ENCODE results near the gene TFB2M.
"Not testable (repeated sequence)": the region's sequence is repeated elsewhere in the genome, so short reads cannot be mapped to it uniquely, and the experiment has no call there.

The TFB2M gene

GRCh38 chr1:246599315-246599714 lies 33.3 kb upstream of the TFB2M start:
- TF ChIP-seq CTCF (conservative IDR thresholded peaks at IDR 0.05), result no peak
- no peak for TF ChIP-seq ZFX (IDR thresholded peaks at IDR 0.05)
- no peak overlapping the region for H3K27ac ChIP-seq

DNA sequence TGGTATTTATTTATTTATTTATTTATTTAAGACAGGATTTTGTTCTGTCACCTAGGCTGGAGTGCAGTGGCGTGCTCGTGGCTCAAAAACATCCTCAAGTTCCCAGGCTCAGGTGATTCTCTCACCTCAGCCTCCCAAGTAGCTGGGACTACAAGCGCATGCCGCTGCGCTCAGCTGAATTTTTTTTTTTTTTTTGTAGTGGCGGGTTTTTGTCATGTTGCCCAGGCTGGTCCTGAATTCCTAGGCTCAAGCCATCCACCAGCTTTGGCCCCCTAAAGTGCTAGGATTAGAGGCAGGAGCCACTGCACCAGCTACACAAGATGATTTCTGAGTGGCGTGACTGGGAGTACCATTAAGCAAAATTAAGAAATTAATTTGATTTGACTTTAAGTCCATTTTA lies 31.9 kb upstream of the TFB2M start:
- TF ChIP-seq ZFX (IDR thresholded peaks at IDR 0.05) (no peak), CTCF (conservative IDR thresholded peaks at IDR 0.05) (no peak)
- H3K27ac ChIP-seq, result peak overlapping the region; percentile 45

- TF ChIP-seq CTCF (conservative IDR thresholded peaks at IDR 0.05), result no peak
- no peak for TF ChIP-seq ZFX (IDR thresholded peaks at IDR 0.05)
- peak overlapping the region; percentile 45; the same call in 1 of the 2 replicates for H3K27ac ChIP-seq
Observed at GRCh38 chr1:246597340-246597739, 31.3 kb upstream of the TFB2M start.

- TF ChIP-seq ZFX (IDR thresholded peaks at IDR 0.05) (no peak), CTCF (conservative IDR thresholded peaks at IDR 0.05) (no peak)
- H3K27ac ChIP-seq, result no peak overlapping the region
Observed at GRCh38 chr1:246595146-246595545, 29.1 kb upstream of the TFB2M start.

DNA sequence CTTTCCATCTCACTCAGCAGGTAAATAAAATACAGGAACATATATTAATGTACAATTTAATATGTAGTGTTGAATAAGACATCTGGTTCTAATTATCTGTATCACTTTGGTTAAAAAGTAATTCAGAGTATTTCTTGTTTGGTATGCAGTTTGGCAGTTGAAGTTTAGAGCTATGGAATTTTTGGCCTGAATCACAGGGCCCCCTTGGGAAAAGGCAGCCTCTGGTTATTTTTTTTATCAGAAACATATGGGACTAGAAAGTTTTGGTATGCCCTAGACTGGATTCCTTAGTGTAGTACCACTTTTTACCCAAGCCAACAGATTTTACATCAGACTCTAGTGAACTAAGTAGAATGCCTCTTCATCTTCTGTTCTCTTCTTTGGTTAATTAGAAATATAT lies 26.6 kb upstream of the TFB2M start:
- TF ChIP-seq ZFX (IDR thresholded peaks at IDR 0.05), result no peak
- TF ChIP-seq CTCF (conservative IDR thresholded peaks at IDR 0.05), result no peak
- no peak overlapping the region for H3K27ac ChIP-seq

DNA sequence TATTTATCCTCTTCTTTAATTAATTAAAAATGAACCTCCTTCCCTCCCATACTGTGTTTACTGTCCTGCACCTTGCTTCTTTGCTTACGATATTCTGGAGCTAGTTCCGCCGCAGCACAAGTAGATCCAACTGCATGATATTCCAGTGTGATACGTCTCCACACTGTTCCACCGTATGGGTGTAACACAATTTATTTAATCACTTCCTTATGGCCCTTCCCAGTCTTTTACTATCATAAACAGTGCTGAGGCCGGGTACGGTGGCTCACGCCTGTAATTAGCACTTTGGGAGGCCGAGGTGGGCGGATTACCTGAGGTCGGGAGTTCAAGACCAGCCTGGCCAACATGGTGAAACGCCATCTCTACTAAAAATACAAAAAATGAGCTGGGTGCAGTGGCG lies 25.9 kb upstream of the TFB2M start:
- no peak overlapping the region for H3K27ac ChIP-seq
- TF ChIP-seq ZFX (IDR thresholded peaks at IDR 0.05), result no peak

DNA sequence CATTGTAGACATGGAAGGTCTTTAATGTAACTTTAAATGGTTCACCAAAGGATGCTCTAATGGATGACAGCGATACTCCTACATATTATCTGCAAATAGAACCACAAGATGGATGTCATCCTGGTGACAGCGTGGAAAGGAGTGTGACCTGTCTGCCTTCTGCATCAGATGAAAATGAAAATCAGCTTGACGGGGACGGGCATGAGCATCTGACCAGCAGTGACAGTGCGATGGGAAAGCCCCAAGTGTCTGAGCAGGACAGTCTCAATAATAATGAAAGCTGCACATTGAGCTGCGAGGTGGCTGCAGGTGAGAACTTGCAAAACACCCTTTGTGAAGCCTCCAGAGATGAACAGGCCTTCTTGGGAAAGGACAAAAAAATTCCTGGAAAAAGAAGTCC lies 25.4 kb upstream of the TFB2M start:
- TF ChIP-seq ZFX (IDR thresholded peaks at IDR 0.05), result no peak
- no peak for TF ChIP-seq CTCF (conservative IDR thresholded peaks at IDR 0.05)
- H3K27ac ChIP-seq, result no peak overlapping the region

DNA sequence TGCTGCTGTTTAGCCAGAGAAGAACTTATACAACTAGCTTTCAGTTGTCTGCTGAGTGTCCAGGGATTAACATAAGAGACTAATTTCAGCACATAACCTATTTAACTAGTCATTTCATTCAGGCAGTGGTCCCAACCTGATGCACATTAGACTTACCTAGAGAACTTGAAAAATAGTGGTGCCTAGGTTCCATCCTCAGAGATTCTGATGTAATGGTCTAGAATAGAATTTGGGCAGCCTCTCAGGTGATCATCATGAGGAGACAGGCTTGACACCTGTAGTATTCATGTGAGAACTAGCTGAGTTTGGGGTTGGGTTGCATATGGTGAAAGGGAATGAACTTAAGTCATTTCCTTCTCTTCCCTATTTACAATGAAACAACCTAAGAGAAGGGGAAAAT lies 25.0 kb upstream of the TFB2M start:
- H3K27ac ChIP-seq, result no peak overlapping the region

GRCh38 chr1:246589919-246590318 lies 23.9 kb upstream of the TFB2M start:
- H3K27ac ChIP-seq, result not testable (repeated sequence)

More for the DNA sequence above, 25.0 kb upstream of the TFB2M start:
- TF ChIP-seq ZFX (IDR thresholded peaks at IDR 0.05), result no peak
- no peak for TF ChIP-seq CTCF (conservative IDR thresholded peaks at IDR 0.05)

Measured in C4-2B (cell line).